Brain pericyte (primary cell): ENCODE results near the gene GNAQ.
"Not testable (repeated sequence)": the region's sequence is repeated elsewhere in the genome, so short reads cannot be mapped to it uniquely, and the experiment has no call there.

Experiments
- DNase-seq: peaks from one replicate; pipeline ENCODE4 v3.0.0-alpha.2; 2012; ENCODE audit warnings: low read depth, low spot score

The GNAQ gene

GRCh38 chr9:77877976-77878375 lies 153.6 kb downstream of the GNAQ start:
- no peak for DNase-seq

DNA sequence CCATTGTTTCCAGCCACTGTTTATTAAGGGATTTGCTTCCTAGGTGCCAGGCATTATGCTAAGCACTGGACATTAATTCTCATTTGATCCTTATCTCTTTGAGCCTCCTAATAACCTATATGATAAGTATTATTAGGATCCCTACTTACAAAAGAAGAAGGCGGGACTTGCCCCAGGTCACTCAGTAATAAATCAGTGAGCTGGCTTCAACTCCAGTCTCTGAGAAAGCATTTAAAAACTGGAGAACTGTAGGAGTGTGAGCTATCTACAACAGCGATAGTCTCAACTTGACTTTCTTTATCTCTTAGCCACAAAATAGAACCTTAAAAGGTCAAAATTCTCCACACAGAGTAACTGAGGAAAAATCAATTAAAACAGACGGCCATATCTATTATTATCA lies 155.0 kb downstream of the GNAQ start:
- no peak for DNase-seq

DNA sequence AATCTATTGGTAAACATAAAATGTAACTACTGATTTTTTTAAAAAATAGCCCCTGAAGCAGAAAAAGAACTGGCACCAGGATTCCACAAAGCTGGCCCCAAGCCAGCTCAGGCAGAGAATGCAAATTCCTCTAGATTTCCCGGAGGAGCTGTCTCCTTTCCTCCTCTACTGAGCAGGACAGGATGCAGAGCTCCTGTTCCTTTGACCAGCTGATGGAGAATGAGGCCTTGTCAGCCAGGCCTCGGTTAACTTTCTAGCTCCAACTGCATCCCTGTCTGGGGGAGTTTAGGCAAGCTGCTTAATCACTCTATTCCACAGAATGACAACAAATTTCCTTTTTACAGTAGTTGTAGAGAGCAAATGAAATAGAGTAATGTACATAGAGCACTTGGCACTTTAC lies 155.5 kb downstream of the GNAQ start:
- no peak for DNase-seq

DNA sequence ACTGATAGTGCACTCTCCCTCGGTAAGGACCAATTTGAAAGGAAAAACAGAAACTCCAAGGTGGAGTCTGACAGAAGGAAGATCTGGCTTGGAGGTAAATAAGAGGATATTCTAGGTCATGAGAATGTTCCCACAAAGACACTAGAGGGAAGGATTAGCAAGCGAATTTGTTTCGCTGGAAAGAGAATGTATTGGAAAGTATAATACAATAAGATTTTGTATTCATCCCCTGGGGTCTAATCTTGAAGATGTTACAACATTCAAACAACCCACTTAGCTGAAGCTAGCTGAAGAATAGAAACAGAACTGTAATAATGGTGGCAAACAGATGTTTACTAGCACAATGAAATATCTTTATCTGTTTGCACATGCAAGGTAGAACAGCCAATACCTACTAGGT lies 158.7 kb downstream of the GNAQ start:
- DNase-seq, result no peak

GRCh38 chr9:77872177-77872576 lies 159.4 kb downstream of the GNAQ start:
- no peak for DNase-seq

DNA sequence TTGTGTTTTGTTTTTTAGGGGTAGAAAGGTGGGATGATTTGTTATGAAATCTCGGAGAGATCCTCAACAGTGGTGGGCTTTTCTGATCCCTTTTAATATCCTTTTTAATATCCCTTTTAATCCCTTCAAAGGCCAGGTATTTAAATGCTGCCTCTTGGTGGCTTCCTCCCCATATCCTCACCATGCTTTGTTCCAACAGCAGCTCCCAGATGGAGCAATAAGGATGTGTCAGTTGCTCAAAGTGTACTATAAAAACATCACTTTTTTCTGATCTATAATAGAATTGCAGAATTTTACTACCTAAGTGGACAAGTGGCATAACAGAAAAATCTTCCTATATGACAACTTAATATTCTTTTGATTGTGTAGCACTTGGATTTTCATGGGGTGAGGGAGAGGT lies 160.1 kb downstream of the GNAQ start:
- DNase-seq, result no peak

DNA sequence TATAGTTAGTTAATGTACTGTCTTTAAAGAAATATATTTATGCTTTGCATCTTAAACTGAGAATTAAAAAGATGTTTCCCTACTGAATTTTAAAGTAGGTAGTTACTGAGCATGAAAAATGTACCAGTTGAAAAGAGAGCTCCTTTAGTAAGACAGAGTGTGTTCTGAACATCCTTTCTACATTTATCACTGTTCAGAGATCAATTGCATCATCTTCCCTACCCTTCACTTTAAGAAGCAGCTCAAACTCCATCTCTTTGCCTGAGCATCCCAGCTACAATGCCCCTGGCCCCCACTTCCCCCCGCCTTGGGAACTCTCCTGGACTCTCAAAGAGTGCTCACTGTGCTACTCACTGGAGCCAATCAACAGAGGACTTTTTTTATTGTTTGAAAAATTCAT lies 164.7 kb downstream of the GNAQ start:
- no peak for DNase-seq

GRCh38 chr9:77865385-77866047 lies 166.1 kb downstream of the GNAQ start:
- no peak for DNase-seq

DNA sequence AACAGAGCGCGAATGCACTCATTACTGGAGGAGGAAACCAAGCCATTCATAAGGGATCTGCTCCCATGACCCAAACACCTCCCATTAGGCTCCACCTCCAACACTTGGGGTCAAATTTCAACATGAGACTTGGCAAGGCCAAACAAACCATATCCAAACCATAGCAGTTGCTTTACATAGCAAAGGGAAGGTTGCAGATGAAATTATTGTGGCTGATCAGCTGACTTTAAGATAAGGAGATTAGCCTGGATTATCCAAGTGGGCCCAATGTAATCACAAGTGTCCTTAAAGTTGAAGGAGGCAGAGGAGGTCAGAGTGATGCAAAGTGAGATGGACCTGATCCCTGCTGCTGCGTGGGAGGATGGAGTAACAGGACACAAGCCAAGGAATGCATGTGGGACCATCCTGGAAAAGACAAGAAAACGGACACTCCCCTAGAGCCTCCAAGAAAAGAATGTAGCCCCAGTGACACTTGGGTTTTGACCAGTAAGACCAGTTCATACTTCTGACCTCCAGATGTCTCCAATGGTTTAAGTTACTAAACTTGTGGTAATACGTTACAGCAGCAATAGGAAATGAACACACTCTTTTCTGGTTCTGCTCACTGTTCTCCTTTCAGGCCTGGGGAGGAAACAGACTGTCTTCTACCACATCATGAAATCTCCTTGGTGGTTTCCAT lies 167.3 kb downstream of the GNAQ start:
- DNase-seq, result no peak

DNA sequence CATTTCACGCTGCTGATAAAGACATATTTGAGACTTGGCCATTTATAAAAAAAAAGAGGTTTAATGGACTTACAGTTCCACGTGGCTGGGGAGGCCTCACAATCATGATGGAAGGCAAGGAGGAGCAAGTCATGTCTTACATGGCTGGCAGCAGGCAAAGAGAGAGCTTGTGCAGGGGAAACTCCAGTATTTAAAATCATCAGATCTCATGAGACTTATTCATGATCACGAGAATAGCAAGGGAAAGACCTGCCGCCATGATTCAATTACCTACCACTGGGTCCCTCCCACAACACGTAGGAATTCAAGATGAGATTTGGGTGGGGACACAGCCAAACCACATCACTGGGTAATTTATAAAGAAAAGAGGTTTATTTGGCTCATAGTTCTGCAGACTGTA lies 168.0 kb downstream of the GNAQ start:
- not testable (repeated sequence) for DNase-seq

- not testable (repeated sequence) for DNase-seq
Observed at GRCh38 chr9:77860953-77861352, 170.7 kb downstream of the GNAQ start.

DNA sequence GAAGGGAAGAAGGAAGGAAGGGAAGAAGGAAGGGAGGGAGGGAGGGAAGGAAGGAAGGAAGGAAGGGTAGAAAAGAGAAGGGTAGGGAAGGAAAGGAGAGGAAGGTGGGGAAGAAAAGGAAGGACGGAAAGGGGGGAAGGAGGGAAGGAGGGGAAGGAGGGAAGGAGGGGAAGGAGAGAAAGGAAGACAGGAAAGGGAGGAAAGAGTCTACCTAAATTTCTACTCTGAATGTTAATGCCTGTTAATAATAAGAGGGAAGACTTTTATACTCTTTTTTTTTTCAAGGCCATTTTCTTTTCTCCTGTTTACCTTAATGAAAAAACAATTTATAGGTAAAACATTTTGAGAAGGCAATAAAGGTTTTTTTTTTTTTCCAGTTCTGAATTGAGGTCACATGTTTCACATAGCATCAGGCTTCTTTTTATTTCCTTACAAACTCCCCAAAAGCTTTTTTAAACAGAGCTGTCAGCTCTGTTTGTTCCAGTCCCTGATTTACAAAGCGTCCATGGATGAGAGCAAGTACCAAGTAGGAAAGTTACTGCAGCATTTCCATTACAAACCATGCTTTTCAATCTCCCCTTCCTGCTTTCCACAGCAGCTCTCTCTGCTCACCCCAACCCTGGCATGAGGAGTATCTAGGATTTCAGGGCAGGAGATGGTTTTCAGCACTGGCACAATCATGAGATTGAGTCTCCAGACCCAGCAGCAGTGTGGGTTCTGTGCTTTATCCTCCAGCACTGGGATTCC lies 173.9 kb downstream of the GNAQ start:
- no peak for DNase-seq

- DNase-seq, result no peak
Observed at GRCh38 chr9:77856615-77857014, 175.0 kb downstream of the GNAQ start.

- DNase-seq, result no peak
Observed at GRCh38 chr9:77854916-77855311, 176.7 kb downstream of the GNAQ start.

- DNase-seq, result no peak
Observed at GRCh38 chr9:77854258-77854915, 177.2 kb downstream of the GNAQ start.

DNA sequence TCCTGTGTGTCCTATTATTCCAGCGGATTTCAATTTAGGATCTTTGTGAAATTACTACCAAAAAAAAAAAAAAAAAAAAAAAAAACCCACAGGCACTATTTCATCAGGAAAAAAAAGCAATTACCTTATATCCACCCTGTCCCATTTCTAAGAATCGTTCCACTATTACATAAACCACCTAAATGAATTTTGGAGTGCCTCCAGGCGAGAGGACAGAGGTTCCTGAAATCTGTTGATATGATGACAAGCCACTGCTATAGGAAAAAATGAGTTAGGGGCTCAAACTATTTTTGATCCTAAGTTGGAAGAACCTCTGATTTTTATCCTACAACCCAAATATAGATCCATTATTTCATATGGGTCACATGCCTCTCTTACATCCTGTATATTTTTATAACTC lies 177.9 kb downstream of the GNAQ start:
- no peak for DNase-seq

- no peak for DNase-seq
Observed at GRCh38 chr9:77851882-77852595, 179.6 kb downstream of the GNAQ start.

- DNase-seq, result peak; percentile 44
Observed at GRCh38 chr9:77848897-77849296, 182.7 kb downstream of the GNAQ start.

- DNase-seq, result no peak
Observed at GRCh38 chr9:77848404-77848803, 183.2 kb downstream of the GNAQ start.

- no peak for DNase-seq
Observed at GRCh38 chr9:77847626-77848025, 184.0 kb downstream of the GNAQ start.

- no peak for DNase-seq
Observed at GRCh38 chr9:77847059-77847499, 184.5 kb downstream of the GNAQ start.

- DNase-seq, result no peak
Observed at GRCh38 chr9:77844415-77844814, 187.2 kb downstream of the GNAQ start.
